ENCODE measurements around the gene NDUFB11. TPM values are rescaled to one million over a fixed set of nuclear protein-coding genes. Genes with fewer than 3 reads are reported as not detected.

The NDUFB11 gene
- total RNA-seq, 1 experiment from 2014 or later, result 77.4 TPM

DNA sequence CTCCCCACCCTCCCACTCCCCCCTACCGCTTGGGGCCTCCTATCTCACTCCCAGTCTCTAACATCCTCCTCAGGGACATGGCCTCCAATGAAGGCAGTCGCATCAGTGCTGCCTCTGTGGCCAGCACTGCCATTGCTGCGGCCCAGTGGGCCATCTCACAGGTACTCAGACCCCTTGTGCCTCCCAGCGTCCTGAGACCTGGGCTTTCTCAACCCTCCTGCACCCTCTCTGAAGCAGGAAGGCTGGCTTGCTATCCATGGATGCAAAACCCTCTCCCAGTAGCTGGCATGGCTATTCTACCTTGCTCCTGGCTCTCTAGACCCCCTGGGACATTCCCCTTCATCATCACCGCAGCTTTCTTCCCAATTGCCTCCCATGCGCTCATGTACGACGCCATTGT lies 35.8 kb upstream of the NDUFB11 start:
- Histone ChIP-seq H3K9me3 (replicated peaks) (no peaks in the 10 kb centered on the region), H3K27me3 (replicated peaks) (no peaks in the 10 kb centered on the region), H3K4me3 (no peak overlapping the region), H3K27ac (no peak overlapping the region), H3K4me1 (replicated peaks) (no peaks in the 10 kb centered on the region), H3K36me3 (peaks cover 34% of the 10 kb centered on the region)
- DNase-seq (ENCODE audit: low read depth in 1 of 2, low spot score in 2 of 2), result no peak

DNA sequence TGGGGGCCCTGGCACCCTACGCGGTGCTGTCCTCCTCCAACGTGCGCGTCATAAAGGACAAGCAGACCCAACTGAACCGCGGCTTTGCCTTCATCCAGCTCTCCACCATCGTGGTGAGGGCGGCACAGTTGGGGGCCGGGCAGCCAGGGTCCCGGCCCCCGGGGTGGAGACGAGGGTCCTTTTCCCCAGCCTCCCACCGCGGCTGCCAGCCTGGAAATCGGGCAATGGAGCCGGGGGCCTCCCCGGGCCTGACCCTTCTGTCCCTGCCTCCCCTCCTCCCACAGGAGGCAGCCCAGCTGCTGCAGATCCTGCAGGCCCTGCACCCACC lies 35.4 kb upstream of the NDUFB11 start:
- Histone ChIP-seq H3K27ac (no peak overlapping the region), H3K36me3 (peaks cover 30% of the 10 kb centered on the region), H3K4me3 (no peak overlapping the region), H3K9me3 (replicated peaks) (no peaks in the 10 kb centered on the region), H3K27me3 (replicated peaks) (no peaks in the 10 kb centered on the region), H3K4me1 (replicated peaks) (no peaks in the 10 kb centered on the region)
- DNase-seq (ENCODE audit: low read depth in 1 of 2, low spot score in 2 of 2), result no peak

DNA sequence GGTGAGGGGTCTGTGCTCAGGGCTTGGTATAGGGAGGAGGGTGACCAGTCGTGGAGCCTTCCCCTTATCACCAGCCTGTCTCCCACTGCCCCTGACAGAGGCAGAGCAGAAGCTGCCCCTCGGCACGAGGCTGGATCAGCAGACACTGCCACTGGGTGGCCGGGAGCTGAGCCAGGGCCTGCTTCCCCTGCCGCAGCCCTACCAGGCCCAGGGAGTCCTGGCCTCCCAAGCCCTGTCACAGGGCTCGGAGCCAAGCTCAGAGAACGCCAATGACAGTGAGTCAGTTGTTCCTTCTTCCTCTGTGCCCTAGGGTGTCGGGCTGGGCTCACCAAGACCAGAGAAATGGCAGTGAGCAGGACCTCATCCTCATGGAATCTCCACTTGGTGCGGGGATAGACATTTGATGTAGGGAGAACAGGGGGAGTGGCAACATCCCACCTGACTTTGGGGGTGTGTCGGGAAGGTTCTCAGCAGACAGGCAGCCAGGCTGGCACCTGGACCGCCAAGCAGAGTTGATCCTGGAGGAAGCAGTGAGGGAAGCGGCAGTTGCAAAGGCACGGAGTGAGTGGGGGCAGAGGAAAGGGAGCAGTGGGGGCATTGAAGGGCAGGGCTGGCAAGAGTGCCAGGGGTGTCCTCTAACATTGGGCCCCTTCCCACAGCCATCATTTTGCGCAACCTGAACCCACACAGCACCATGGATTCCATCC lies 34.9 kb upstream of the NDUFB11 start:
- Histone ChIP-seq H3K27ac (no peak overlapping the region), H3K4me1 (replicated peaks) (no peaks in the 10 kb centered on the region), H3K4me3 (no peak overlapping the region), H3K36me3 (peaks cover 29% of the 10 kb centered on the region), H3K27me3 (replicated peaks) (no peaks in the 10 kb centered on the region), H3K9me3 (replicated peaks) (no peaks in the 10 kb centered on the region)
- no peak for DNase-seq (ENCODE audit: low read depth in 1 of 2, low spot score in 2 of 2)

DNA sequence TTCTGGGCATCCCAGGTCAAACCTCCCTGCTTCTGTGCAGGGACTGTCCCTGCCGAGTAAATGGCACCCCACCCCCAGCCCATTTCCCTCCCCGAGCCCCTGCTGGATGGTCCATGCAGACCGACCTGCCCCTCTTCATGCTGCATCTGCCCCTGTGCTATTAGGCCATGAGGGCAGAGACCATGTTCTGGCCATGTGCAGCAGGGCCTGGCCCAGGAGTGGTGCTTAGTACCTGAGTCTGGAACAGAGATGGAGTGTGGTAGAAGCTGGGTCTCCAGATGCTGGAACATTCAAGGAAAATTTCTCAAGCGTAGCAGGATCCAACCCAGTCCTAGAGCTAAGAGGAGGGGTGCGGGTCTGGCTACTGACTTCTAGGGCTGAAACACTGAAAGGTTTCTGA lies 33.8 kb upstream of the NDUFB11 start:
- H3K9me3 ChIP-seq (replicated peaks), result no peaks in the 10 kb centered on the region
- H3K4me1 ChIP-seq (replicated peaks), result no peaks in the 10 kb centered on the region
- H3K27me3 ChIP-seq (replicated peaks), result no peaks in the 10 kb centered on the region
- no peak overlapping the region for H3K4me3 ChIP-seq
- H3K27ac ChIP-seq, result no peak overlapping the region
- H3K36me3 ChIP-seq, result peaks cover 30% of the 10 kb centered on the region
- DNase-seq (ENCODE audit: low read depth in 1 of 2, low spot score in 2 of 2), result no peak

DNA sequence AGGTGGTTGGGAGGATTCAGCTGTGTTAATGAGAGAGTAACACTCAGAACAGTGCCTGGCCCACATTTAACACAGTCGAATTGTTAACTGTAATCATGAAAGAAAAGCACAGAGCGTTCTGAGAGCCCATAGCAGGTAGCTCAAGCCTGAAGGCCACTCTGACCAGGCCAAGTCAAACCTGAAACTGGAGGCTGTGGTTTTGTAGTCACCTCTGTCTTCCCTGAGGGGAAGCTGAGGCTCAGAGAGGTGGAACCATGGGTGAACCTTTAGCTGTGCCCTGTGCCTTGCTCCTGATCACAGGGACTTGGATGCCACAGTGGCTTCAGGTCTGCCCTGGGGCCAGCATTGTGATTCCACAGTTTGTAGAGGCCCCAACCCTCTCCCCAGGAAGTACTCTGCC lies 32.6 kb upstream of the NDUFB11 start:
- Histone ChIP-seq H3K27me3 (replicated peaks) (no peaks in the 10 kb centered on the region), H3K4me3 (no peak overlapping the region), H3K27ac (no peak overlapping the region), H3K36me3 (peaks cover 36% of the 10 kb centered on the region), H3K9me3 (replicated peaks) (no peaks in the 10 kb centered on the region), H3K4me1 (replicated peaks) (no peaks in the 10 kb centered on the region)
- DNase-seq (ENCODE audit: low read depth in 1 of 2, low spot score in 2 of 2), result no peak

DNA sequence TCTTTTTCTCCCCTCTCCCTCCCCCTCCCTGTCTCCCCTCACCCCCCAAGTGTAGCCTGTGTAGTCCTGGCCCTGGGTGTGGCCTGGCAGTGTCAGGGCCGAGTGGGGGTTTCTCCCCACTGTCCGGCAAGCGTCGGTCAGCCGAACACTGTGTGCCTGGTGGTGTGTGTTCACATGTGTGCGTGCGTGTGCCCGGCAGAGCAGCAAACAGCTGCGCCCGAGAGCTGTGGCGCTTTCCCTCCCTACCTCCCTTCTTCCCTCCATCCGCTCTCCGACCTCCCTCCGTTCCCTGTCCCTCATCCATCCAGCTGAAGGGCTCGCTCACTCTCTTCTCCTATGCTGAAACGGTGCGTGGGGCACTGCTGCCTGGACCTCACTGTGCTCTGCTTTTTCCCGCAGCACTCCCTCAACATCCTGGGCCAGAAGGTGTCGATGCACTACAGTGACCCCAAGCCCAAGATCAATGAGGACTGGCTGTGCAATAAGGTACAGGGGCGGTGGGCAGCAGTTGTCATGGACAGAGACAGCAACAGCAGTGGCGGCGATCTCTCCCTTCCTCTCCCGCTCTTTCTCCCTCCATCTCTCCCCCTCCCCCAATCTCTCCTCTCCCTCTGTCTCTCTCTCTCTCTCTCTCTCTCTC lies 31.7 kb upstream of the NDUFB11 start:
- Histone ChIP-seq H3K4me1 (replicated peaks) (no peaks in the 10 kb centered on the region), H3K4me3 (no peak overlapping the region), H3K9me3 (replicated peaks) (no peaks in the 10 kb centered on the region), H3K27me3 (replicated peaks) (no peaks in the 10 kb centered on the region), H3K27ac (no peak overlapping the region), H3K36me3 (peaks cover 29% of the 10 kb centered on the region)
- DNase-seq (ENCODE audit: low read depth in 1 of 2, low spot score in 2 of 2), result no peak

DNA sequence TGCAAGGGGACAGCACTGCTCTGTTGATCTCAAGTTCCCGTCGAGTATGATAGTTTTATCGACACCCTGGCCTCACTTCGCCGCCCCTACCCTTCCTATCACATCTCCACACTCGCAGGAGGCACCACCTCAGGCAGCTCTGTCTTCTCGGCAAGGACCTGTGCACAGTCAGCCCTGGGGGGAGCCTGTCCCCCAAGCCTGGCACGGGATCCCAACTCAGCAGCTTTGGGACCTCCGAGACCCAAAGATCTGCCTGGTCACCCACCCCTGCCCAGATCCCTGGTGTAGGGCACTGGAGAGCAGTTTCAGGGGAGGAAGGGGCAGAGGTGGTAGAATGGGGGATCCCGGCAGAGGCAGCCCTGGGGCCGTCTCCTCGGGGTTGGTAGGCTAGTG lies 31.1 kb upstream of the NDUFB11 start:
- no peaks in the 10 kb centered on the region for H3K27me3 ChIP-seq (replicated peaks)
- H3K36me3 ChIP-seq, result peaks cover 32% of the 10 kb centered on the region
- DNase-seq (ENCODE audit: low read depth in 1 of 2, low spot score in 2 of 2), result no peak
- H3K4me3 ChIP-seq, result no peak overlapping the region
- no peaks in the 10 kb centered on the region for H3K9me3 ChIP-seq (replicated peaks)
- H3K27ac ChIP-seq, result no peak overlapping the region
- H3K4me1 ChIP-seq (replicated peaks), result no peaks in the 10 kb centered on the region

DNA sequence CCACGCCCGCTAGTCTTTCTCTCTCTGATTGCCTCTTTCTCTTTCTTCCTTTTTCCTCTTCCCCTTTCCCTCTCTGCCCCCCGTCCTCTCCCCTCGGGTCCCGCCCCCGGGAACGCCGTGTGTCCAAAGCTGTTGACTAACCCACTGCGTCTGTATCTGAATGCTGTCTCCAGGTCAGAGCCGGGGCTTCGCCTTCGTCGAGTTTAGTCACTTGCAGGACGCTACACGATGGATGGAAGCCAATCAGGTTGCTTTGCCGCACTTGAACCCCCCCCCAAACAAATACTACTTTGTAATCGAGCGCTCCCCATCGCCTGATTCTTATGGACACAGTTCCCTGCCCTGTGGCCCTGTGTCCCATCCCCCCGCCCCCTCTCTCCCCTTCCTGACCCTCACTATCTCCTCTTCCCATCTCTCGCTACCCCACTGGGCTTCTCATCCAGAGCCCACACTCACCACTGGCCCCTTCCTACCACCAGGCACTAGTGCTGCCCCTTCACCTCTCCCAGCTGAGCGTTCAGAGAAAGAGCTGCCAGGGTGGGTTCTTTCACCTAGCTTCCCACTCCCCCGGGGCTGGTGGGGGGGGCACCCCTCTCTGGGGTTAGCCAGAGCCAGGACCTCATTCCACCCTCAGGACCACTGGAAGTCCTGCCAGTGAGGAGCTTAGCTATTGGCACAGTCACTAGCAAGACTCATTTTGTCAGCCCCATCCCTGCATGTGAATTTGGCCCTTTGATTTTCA lies 30.5 kb upstream of the NDUFB11 start:
- Histone ChIP-seq H3K36me3 (peaks cover 35% of the 10 kb centered on the region), H3K4me1 (replicated peaks) (no peaks in the 10 kb centered on the region), H3K4me3 (no peak overlapping the region), H3K9me3 (replicated peaks) (no peaks in the 10 kb centered on the region), H3K27me3 (replicated peaks) (no peaks in the 10 kb centered on the region), H3K27ac (no peak overlapping the region)
- no peak for DNase-seq (ENCODE audit: low read depth in 1 of 2, low spot score in 2 of 2)

DNA sequence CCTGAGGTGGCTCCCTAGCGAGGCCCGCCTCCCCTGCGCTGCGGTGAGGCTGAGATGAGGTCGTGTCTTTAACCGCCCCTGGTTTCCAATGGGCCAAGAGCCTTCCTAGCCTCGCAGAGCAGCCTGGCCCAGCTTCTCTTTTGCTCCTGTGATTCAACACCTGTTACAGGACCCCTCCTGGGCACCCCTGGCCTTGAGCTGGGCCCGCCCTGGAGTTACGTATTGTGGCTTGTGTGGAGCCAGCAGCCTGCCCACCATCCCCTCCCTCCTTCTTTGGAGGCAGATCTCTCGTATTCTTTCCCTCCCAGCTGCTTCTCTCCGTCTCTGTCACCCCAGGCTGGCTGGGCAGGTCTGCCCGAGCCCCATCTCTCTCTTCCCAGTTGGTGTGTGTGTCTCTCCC lies 29.9 kb upstream of the NDUFB11 start:
- H3K4me1 ChIP-seq (replicated peaks), result no peaks in the 10 kb centered on the region
- peaks cover 31% of the 10 kb centered on the region for H3K36me3 ChIP-seq
- H3K27ac ChIP-seq, result no peak overlapping the region
- DNase-seq (ENCODE audit: low read depth in 1 of 2, low spot score in 2 of 2), result no peak
- no peaks in the 10 kb centered on the region for H3K27me3 ChIP-seq (replicated peaks)
- H3K4me3 ChIP-seq, result no peak overlapping the region
- no peaks in the 10 kb centered on the region for H3K9me3 ChIP-seq (replicated peaks)

DNA sequence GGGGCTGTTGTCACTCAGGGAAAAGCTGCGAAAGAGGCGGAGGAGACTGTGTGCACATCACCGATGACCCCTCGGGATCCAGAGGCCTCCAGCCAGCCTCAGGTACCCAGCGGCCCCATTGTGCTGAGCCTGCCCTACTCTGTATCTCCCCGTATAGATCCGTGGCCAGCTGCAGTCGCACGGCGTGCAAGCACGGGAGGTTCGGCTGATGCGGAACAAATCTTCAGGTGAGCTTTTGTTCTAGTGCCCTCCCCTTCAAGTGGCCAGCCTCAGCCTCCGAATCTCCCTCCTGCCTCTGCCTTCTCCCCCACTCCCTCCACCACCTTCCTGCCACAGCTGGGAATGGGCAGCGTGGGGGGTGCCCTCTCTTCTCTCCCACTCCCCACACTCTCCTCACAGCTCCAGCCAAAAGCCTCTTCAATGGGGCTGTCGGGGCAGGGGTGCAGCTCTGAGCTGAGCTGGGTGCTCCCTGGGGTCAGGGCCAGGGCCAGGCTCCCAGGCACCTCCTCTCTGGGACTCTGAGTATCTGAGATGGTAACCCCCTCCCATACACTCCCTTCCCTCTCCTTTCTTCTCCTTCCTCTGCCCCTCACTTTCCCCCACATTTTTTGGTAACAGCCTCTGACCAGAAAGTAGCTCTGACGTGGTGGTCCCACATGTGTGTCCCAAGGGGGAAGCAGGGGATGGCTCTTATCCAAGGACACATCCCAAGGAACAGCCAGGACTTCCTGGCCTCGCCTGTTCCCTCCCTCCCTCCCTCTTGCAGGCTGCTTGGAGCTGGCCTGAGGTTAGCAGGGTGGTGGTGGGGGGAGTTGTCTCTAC lies 28.7 kb upstream of the NDUFB11 start:
- Histone ChIP-seq H3K36me3 (peaks cover 25% of the 10 kb centered on the region), H3K27me3 (replicated peaks) (no peaks in the 10 kb centered on the region), H3K9me3 (replicated peaks) (no peaks in the 10 kb centered on the region), H3K4me1 (replicated peaks) (no peaks in the 10 kb centered on the region), H3K4me3 (no peak overlapping the region), H3K27ac (no peak overlapping the region)
- DNase-seq (ENCODE audit: low read depth in 1 of 2, low spot score in 2 of 2), result no peak

DNA sequence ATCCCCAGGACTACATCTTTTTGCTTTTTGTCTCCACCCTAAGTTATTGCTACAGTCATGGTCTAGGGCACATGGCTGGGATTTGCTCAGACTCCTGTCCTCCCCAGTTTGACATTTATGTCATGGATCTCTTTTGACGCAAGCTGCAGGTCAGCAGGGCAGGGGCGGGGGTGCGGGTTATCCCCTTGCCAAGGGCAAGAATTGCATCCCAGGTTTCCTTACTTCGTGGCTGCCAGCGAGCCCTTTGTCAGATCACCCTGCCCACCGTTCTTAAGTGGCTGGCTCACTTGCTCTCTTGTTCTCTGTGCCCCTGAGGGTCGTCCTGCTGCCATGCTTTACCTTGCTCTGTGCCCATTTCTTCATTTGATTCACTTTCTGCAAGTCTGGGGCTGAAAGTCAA lies 28.0 kb upstream of the NDUFB11 start:
- no peaks in the 10 kb centered on the region for H3K4me1 ChIP-seq (replicated peaks)
- H3K27me3 ChIP-seq (replicated peaks), result no peaks in the 10 kb centered on the region
- H3K4me3 ChIP-seq, result no peak overlapping the region
- no peak for DNase-seq (ENCODE audit: low read depth in 1 of 2, low spot score in 2 of 2)
- no peak overlapping the region for H3K27ac ChIP-seq
- peaks cover 25% of the 10 kb centered on the region for H3K36me3 ChIP-seq
- H3K9me3 ChIP-seq (replicated peaks), result no peaks in the 10 kb centered on the region

DNA sequence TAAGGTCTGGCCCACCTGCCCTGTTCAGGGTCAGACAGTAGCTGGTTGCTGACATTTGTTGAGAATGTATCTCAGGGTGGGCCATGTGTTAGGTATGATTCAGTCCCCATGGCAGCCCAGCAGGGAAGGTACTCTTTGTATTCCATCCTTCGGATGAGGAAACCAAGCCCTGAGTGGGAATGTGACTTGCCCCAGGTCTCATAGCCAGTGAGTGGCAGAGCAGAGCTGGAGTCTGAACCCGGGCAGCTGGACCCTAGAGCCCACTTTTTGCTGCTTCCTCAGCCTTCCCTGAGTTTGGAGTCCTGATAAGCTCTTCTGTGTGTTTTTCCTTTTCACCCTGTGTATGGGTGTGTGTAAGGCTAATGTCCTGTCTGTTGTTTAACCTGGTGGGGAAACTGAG lies 27.5 kb upstream of the NDUFB11 start:
- Histone ChIP-seq H3K4me3 (no peak overlapping the region), H3K4me1 (replicated peaks) (no peaks in the 10 kb centered on the region), H3K27me3 (replicated peaks) (no peaks in the 10 kb centered on the region), H3K9me3 (replicated peaks) (no peaks in the 10 kb centered on the region), H3K36me3 (peaks cover 22% of the 10 kb centered on the region), H3K27ac (no peak overlapping the region)
- DNase-seq (ENCODE audit: low read depth in 1 of 2, low spot score in 2 of 2), result no peak

DNA sequence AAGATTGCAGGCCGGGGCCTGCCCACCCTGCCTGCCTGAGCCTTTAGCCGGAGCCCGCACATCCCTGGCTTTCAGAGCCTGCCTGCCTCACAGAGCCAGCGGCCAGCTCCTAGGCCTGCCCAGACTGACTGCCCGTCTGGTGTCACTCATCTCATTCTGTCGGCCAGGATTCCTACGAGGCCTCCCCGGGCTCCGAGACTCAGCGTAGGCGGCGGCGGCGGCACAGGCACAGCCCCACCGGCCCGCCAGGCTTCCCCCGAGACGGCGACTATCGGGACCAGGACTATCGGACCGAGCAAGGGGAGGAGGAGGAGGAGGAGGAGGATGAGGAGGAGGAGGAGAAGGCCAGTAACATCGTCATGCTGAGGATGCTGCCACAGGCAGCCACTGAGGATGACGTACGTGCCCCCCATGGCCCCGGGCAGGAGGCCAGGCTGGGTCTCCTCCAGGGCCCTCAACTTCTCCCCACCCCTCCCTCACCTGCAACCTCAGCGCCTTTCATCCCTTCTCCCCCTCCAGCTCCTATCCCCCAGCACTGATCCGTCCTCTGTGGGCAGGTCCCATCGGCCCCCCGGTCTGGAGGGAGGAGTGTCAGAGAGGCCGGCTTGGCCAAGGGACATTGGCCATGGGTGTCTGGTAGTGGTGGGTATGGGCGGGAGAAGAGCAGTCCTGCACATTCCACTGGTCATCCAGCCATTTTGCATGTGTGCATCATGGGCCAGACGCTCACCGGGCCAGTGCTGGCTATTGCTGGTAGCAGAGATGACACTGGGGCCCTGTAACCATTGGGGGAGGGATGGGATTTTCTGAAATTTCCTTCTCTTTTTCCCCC lies 26.6 kb upstream of the NDUFB11 start:
- H3K9me3 ChIP-seq (replicated peaks), result no peaks in the 10 kb centered on the region
- no peaks in the 10 kb centered on the region for H3K27me3 ChIP-seq (replicated peaks)
- peaks cover 19% of the 10 kb centered on the region for H3K36me3 ChIP-seq
- DNase-seq (ENCODE audit: low read depth in 1 of 2, low spot score in 2 of 2), result no peak
- H3K27ac ChIP-seq, result no peak overlapping the region
- H3K4me3 ChIP-seq, result no peak overlapping the region
- no peaks in the 10 kb centered on the region for H3K4me1 ChIP-seq (replicated peaks)

Measured in SJSA1 (cell line).